H1 (cell line): ENCODE results near the gene NRXN3. TPM values are rescaled to one million over a fixed set of nuclear protein-coding genes. Genes with fewer than 3 reads are reported as not detected.

ENCODE experiments used
- BACH1 ChIP-seq: IDR thresholded peaks from 2 replicates; pipeline ENCODE4 v1.6.1; 2012; ENCODE audit warnings: low read length, improper control_type of control experiment
- RBBP5 ChIP-seq: IDR thresholded peaks from 2 replicates; pipeline ENCODE4 v1.7.1; 2012; ENCODE audit warnings: low read depth, mild to moderate bottlenecking, inconsistent platforms, low read length, moderate library complexity, borderline replicate concordance
- polyA plus RNA-seq, 7 experiments: library from polyadenylated mRNA; depleted of rRNA in 3 of 7; stranded (reverse) in 5 of 7; unstranded in 2 of 7; fragments of >200 nt in 5 of 7; fragments of 200-250 nt in 2 of 7; gene quantifications; 1 replicate in 5 of 7; 2 replicates in 1 of 7; 4 replicates in 1 of 7; pipeline versions ENCODE4 v1.2.1 to v1.2.3, GENCODE V29; 2011 to 2013; ENCODE audit warnings: missing spikeins in 2 of 7, mixed read lengths in 2 of 7
- total RNA-seq: library from RNA; stranded (reverse); fragmentation: NEBNext Ultra II Directional; extraction: Animal tissue kit (Norgen Biotek cat#: 25700); gene quantifications from 2 replicates; pipeline ENCODE4 v1.2.1, GENCODE V29; 2021

Gene NRXN3
- total and polyA plus RNA-seq, 2 of the 8 experiments (the other 6 are each of a cell fraction or from before 2014, with no cell fraction given), result 2.6 to 4.1 TPM

DNA sequence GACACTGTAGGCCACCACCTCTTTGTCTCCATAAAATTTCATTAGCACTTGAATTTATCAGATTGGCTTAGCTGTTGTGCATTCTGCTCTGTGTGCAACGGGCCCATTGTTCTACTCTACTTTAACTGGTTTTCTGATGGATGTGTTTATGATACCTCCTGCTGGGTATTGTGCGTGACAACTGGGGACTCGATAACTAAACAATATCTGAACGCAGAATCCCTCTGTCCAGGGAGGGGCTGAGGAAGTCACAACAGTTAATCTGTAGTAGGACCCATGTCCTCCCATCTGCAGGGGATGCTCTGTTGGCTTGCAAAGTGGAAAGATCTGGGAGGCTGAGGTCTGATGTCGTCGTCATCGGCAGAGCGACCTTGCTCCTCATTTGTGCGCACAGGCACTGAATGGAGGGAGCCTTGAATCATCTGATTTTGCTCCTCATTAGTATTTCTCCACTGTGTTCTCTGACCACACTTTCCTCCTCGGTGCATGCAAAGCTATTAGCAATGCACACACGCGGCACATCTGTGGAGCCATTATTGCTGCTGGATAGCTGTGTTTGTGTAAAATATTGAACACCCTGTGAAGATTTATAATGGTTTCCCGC, 422.5 kb downstream of the NRXN3 start (continued):
- TF ChIP-seq BACH1, result no peak
- no peak for TF ChIP-seq RBBP5
